GM10847 (cell line): ENCODE measurements around the gene SCYGR1.

Experiments used
- POLR2A ChIP-seq: IDR thresholded peaks from 2 replicates; pipeline ENCODE4 v1.6.1; 2011; ENCODE audit not compliant: insufficient read length; ENCODE audit errors: extremely low read depth

The SCYGR1 gene

GRCh38 chr2:227407591-227408151, 19.9 kb upstream of the SCYGR1 start:
- TF ChIP-seq POLR2A, result no peak

- no peak for TF ChIP-seq POLR2A
These were observed 18.7 kb upstream of the SCYGR1 start for GRCh38 chr2:227406177-227407031.

- TF ChIP-seq POLR2A, result no peak
These were observed 17.0 kb upstream of the SCYGR1 start for GRCh38 chr2:227404585-227405271.

- no peak for TF ChIP-seq POLR2A
These were observed 15.2 kb upstream of the SCYGR1 start for GRCh38 chr2:227402959-227403358.

GRCh38 chr2:227402321-227402720, 14.6 kb upstream of the SCYGR1 start:
- TF ChIP-seq POLR2A, result no peak

GRCh38 chr2:227401550-227401949, 13.8 kb upstream of the SCYGR1 start:
- no peak for TF ChIP-seq POLR2A

GRCh38 chr2:227398684-227399670, 11.2 kb upstream of the SCYGR1 start:
- no peak for TF ChIP-seq POLR2A

- TF ChIP-seq POLR2A, result no peak
These were observed 9.8 kb upstream of the SCYGR1 start for GRCh38 chr2:227397562-227397961.

GRCh38 chr2:227395556-227395955, 7.8 kb upstream of the SCYGR1 start:
- TF ChIP-seq POLR2A, result no peak

- no peak for TF ChIP-seq POLR2A
These were observed 6.7 kb upstream of the SCYGR1 start for GRCh38 chr2:227394401-227394800.

- no peak for TF ChIP-seq POLR2A
These were observed 2.9 kb upstream of the SCYGR1 start for GRCh38 chr2:227390468-227391256.

- TF ChIP-seq POLR2A, result no peak
These were observed 1.9 kb upstream of the SCYGR1 start for GRCh38 chr2:227389661-227390060.

GRCh38 chr2:227389231-227389630, 1.5 kb upstream of the SCYGR1 start:
- no peak for TF ChIP-seq POLR2A

- no peak for TF ChIP-seq POLR2A
These were observed 825 bp upstream of the SCYGR1 start for GRCh38 chr2:227388537-227389011.

GRCh38 chr2:227386630-227387029, 1.1 kb downstream of the SCYGR1 start:
- no peak for TF ChIP-seq POLR2A

GRCh38 chr2:227383686-227384085, 4.1 kb downstream of the SCYGR1 start:
- TF ChIP-seq POLR2A, result no peak
